HepG2 (cell line): Measurements from ENCODE around the gene NOP14. TPM values are rescaled to one million over a fixed set of nuclear protein-coding genes. Genes with fewer than 3 reads are reported as not detected.

Experiments used
- AFF4 ChIP-seq: sonication (generic); formaldehyde crosslinking; IDR thresholded peaks from 2 replicates; pipeline ENCODE4 v1.4.0; 2020; ENCODE audit warnings: missing genetic modification reagents
- ARNT ChIP-seq: fragments of 450-650 bp; IDR thresholded peaks from 2 replicates; pipeline ENCODE4 v1.6.1; 2017
- ELF4 ChIP-seq: sonication (generic); formaldehyde crosslinking; IDR thresholded peaks from 2 replicates; pipeline ENCODE4 v1.5.0; 2020; ENCODE audit warnings: missing genetic modification reagents, mild to moderate bottlenecking, moderate library complexity, borderline replicate concordance
- FOXK2 ChIP-seq: fragments of 450-650 bp; IDR thresholded peaks from 2 replicates; pipeline ENCODE4 v1.6.1; 2016
- FOXO4 ChIP-seq: sonication (generic); formaldehyde crosslinking; conservative IDR thresholded peaks from 2 replicates; pipeline ENCODE4 v1.8.1; 2023; ENCODE audit warnings: missing genetic modification reagents
- MAFK ChIP-seq, 2 experiments: IDR thresholded peaks in 1 of 2; conservative IDR thresholded peaks in 1 of 2; 2 replicates each; pipeline ENCODE4 v1.6.1; 2011; ENCODE audit warnings: improper control_type of control experiment in 2 of 2, low read length in 2 of 2
- MXD4 ChIP-seq: IDR thresholded peaks from 2 replicates; pipeline ENCODE4 v1.6.1; 2016; ENCODE audit warnings: mild to moderate bottlenecking, missing biosample characterization, missing genetic modification reagents
- NR2F1 ChIP-seq, 2 experiments: fragments of 450-650 bp in 1 of 2; formaldehyde crosslinking in 1 of 2; IDR thresholded peaks; 2 replicates each; pipeline versions ENCODE4 v1.5.0 to v1.6.1; 2016 to 2020; ENCODE audit warnings: mild to moderate bottlenecking in 1 of 2, missing compliant biosample characterization in 1 of 2, missing genetic modification reagents in 1 of 2, moderate library complexity in 1 of 2
- PAWR ChIP-seq: sonication (generic); formaldehyde crosslinking; IDR thresholded peaks from 2 replicates; pipeline ENCODE4 v1.4.0; 2020; ENCODE audit warnings: missing genetic modification reagents, mild to moderate bottlenecking, borderline replicate concordance
- RAD21 ChIP-seq: fragments of 450-650 bp; formaldehyde crosslinking; IDR thresholded peaks from 2 replicates; pipeline ENCODE4 v1.5.0; 2020; ENCODE audit warnings: mild to moderate bottlenecking
- SOX13 ChIP-seq, 3 experiments: fragments of 450-650 bp in 1 of 3; sonication (generic) in 1 of 3; formaldehyde crosslinking in 1 of 3; IDR thresholded peaks in 2 of 3; conservative IDR thresholded peaks in 1 of 3; 2 replicates each; pipeline versions ENCODE4 v1.5.0 to v1.6.1; 2016 to 2020; ENCODE audit warnings: antibody characterized with exemption in 1 of 3, mild to moderate bottlenecking in 1 of 3, missing compliant biosample characterization in 1 of 3, missing genetic modification reagents in 1 of 3, moderate library complexity in 1 of 3
- TEAD2 ChIP-seq: sonication (generic); formaldehyde crosslinking; IDR thresholded peaks from 2 replicates; pipeline ENCODE4 v1.9.0; 2021; ENCODE audit warnings: missing genetic modification reagents
- TFAP4 ChIP-seq: sonication (generic); IDR thresholded peaks from 2 replicates; pipeline ENCODE4 v1.6.1; 2016; ENCODE audit warnings: low read depth, borderline replicate concordance
- ZFP41 ChIP-seq: sonication (generic); formaldehyde crosslinking; IDR thresholded peaks from 2 replicates; pipeline ENCODE4 v1.4.0; 2020; ENCODE audit warnings: mild to moderate bottlenecking, missing genetic modification reagents, borderline replicate concordance
- ZMYM3 ChIP-seq: sonication (generic); formaldehyde crosslinking; IDR thresholded peaks from 2 replicates; pipeline ENCODE4 v1.5.1; 2020; ENCODE audit warnings: mild to moderate bottlenecking, missing genetic modification reagents
- ZNF20 ChIP-seq: sonication (generic); formaldehyde crosslinking; IDR thresholded peaks from 2 replicates; pipeline ENCODE4 v1.4.0; 2020; ENCODE audit warnings: mild to moderate bottlenecking, moderate library complexity, missing genetic modification reagents
- ZNF232 ChIP-seq: sonication (generic); formaldehyde crosslinking; IDR thresholded peaks from 2 replicates; pipeline ENCODE4 v1.4.0; 2020; ENCODE audit warnings: missing genetic modification reagents, borderline replicate concordance
- ZNF343 ChIP-seq: sonication (generic); formaldehyde crosslinking; IDR thresholded peaks from 2 replicates; pipeline ENCODE4 v1.4.0; 2020; ENCODE audit warnings: mild to moderate bottlenecking, missing genetic modification reagents
- ZNF354B ChIP-seq: sonication (generic); formaldehyde crosslinking; IDR thresholded peaks from 2 replicates; pipeline ENCODE4 v1.8.0; 2022; ENCODE audit warnings: mild to moderate bottlenecking, missing genetic modification reagents
- ZNF460 ChIP-seq: sonication (generic); formaldehyde crosslinking; IDR thresholded peaks from 2 replicates; pipeline ENCODE4 v1.5.1; 2020; ENCODE audit warnings: missing genetic modification reagents, mild to moderate bottlenecking, borderline replicate concordance
- ZNF468 ChIP-seq: sonication (generic); formaldehyde crosslinking; IDR thresholded peaks from 2 replicates; pipeline ENCODE4 v1.8.0; 2022; ENCODE audit warnings: mild to moderate bottlenecking, moderate library complexity, missing genetic modification reagents
- ZNF563 ChIP-seq: sonication (generic); formaldehyde crosslinking; IDR thresholded peaks from 2 replicates; pipeline ENCODE4 v1.8.0; 2022; ENCODE audit warnings: mild to moderate bottlenecking, moderate library complexity, missing genetic modification reagents
- ZNF773 ChIP-seq: sonication (generic); formaldehyde crosslinking; IDR thresholded peaks from 2 replicates; pipeline ENCODE4 v1.4.0; 2020; ENCODE audit warnings: missing genetic modification reagents, borderline replicate concordance
- ZNF780A ChIP-seq: sonication (generic); formaldehyde crosslinking; IDR thresholded peaks from 2 replicates; pipeline ENCODE4 v1.8.0; 2022; ENCODE audit warnings: mild to moderate bottlenecking, missing genetic modification reagents, moderate library complexity
- ZSCAN20 ChIP-seq: sonication (generic); formaldehyde crosslinking; IDR thresholded peaks from 2 replicates; pipeline ENCODE4 v1.4.0; 2020; ENCODE audit warnings: missing genetic modification reagents, mild to moderate bottlenecking, borderline replicate concordance
- polyA plus RNA-seq, 8 experiments: library from polyadenylated mRNA; depleted of rRNA in 3 of 8; stranded (reverse) in 7 of 8; unstranded in 1 of 8; fragments of >200 nt; fragmentation: Illumina TruSeq in 4 of 8; extraction: Trizol in 4 of 8; gene quantifications; 2 replicates each; pipeline versions ENCODE4 v1.2.1 to v1.2.3, GENCODE V29; 2011 to 2016; ENCODE audit warnings: low read depth in 4 of 8, missing spikeins in 1 of 8, mixed read lengths in 1 of 8; ENCODE audit not compliant: insufficient read depth in 1 of 8
- total RNA-seq, 5 experiments: library from RNA; depleted of rRNA; stranded (reverse); fragments of >200 nt; fragmentation: Illumina TruSeq; extraction: Trizol; gene quantifications; 2 replicates each; pipeline ENCODE4 v1.2.3, GENCODE V29; 2016; ENCODE audit warnings: low read depth in 1 of 5

NOP14 gene
- total and polyA plus RNA-seq, 2 of the 13 experiments (the other 11 are each of a cell fraction or from before 2014, with no cell fraction given), result 6.9 to 47.9 TPM

GRCh38 chr4:2937146-2937857 is 25.9 kb downstream of the NOP14 start (continued):
- TF ChIP-seq ZNF460 (CRISPR knock-in tag) (no peak), MXD4 (CRISPR knock-in tag) (peak; percentile 36; the same call in 1 of the 2 replicates), NR2F1 (CRISPR knock-in tag; IDR thresholded peaks at IDR 0.05) (peak; percentile 85 to 89), FOXK2 (no peak), ZNF563 (CRISPR knock-in tag) (no peak), ZNF232 (CRISPR knock-in tag) (peak; percentile 37; the same call in 1 of the 2 replicates), ZNF343 (CRISPR knock-in tag) (no peak), ZNF354B (CRISPR knock-in tag) (no peak), ZSCAN20 (CRISPR knock-in tag) (no peak), ZNF780A (CRISPR knock-in tag) (no peak), ZNF773 (CRISPR knock-in tag) (no peak), ELF4 (no peak), TFAP4 (peak; percentile 41; the same call in 1 of the 2 replicates), RAD21 (CRISPR knock-in tag) (peak; percentile 16; the same call in 1 of the 2 replicates), MAFK (conservative IDR thresholded peaks at IDR 0.05 in 1 of 2, IDR thresholded peaks at IDR 0.05 in 1 of 2; ENCODE audit: low read length in 2 of 2) (no peak), ZFP41 (CRISPR knock-in tag) (no peak), ZMYM3 (CRISPR knock-in tag) (peak; percentile 64; the same call in 1 of the 2 replicates), TEAD2 (no peak), AFF4 (no peak), ZNF468 (CRISPR knock-in tag) (no peak), SOX13 (IDR thresholded peaks at IDR 0.05) (0 out of 2 replicates have a peak, but pooled peaks have one; percentile 61), SOX13 (CRISPR knock-in tag; conservative IDR thresholded peaks at IDR 0.05 in 1 of 2, IDR thresholded peaks at IDR 0.05 in 1 of 2) (peak in 1 of 2 experiments; percentile 74; a peak in 2 of 4 replicates), ZNF20 (CRISPR knock-in tag) (no peak), FOXO4 (no peak), PAWR (CRISPR knock-in tag) (no peak), ARNT (no peak)
